Renal cortical epithelial cell (primary cell): ENCODE results near the gene INSIG1. TPM values are rescaled to one million over a fixed set of nuclear protein-coding genes. Genes with fewer than 3 reads are reported as not detected.

Experiments
- DNase-seq: peaks from one replicate; pipeline ENCODE4 v3.0.0-alpha.2; 2011; ENCODE audit warnings: low read depth
- total RNA-seq: library from RNA; depleted of rRNA; stranded (reverse); fragments of >200 nt; gene quantifications from 2 replicates; pipeline ENCODE4 v1.2.3, GENCODE V29; 2014

Gene INSIG1
- total RNA-seq: 33.7 and 734 TPM in 2 replicates

DNA sequence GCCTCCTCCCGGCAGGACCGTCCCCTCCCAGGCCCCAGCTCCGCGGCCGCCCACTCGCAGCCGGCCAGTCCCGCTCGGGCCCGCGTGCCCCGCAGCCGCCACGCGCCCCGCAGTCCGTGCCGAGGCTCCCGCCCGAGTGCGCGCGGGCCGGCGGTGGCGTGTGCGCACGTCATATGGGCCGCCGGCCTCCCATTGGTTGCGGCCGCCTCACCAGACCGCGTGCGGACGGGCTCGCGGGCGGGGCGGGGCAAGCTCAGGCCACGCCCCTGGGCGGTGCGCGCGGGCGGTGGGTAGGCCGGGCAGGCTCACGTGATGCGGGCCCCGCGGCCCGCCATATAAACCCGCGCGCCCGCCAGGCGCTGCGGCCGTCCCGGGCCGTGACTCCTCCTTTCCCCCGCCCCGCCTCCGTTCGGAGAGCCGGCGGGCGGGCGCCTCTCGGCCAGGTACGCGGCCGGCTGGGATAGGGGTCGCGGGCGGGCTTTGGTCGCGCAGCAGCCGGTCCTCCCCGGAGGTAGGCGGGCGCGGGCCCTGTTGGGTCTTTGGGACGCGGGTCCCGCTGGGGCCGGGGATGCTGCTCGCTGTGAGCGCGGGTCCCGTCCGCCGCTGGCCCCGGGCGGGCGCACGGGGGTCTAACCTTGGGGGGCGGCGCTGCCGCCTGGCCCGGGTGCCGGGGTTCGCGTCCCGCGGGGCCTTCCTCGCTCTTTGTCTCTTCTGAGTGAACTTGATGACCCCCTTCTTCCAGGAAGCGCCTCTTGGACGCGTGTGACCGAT is at the start of gene INSIG1:
INSIG1 (plus strand) TSS at position 362 of the 771 bp plus-strand sequence; CDS start at position 770, 408 bp downstream.
- peak; percentile 64 for DNase-seq

DNA sequence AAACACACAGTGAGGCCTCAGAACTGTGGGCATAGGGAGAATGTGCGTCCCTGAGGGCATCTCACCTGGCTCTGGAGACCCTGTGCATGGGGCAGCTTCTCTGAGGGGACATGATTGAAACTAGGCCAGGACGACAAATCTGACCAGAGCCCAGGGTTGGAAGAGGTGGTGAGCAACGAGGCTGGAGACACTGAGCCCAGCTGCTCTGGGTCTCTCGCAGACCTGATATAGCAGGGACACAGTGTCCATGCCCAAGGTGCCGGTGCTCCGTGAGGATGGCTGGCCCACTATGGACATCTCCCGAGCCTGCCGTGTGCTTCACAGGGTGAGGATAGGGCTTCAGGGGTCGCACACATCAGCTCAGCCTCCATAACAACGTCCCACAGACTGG is 49.3 kb upstream of the INSIG1 start:
- no peak for DNase-seq

DNA sequence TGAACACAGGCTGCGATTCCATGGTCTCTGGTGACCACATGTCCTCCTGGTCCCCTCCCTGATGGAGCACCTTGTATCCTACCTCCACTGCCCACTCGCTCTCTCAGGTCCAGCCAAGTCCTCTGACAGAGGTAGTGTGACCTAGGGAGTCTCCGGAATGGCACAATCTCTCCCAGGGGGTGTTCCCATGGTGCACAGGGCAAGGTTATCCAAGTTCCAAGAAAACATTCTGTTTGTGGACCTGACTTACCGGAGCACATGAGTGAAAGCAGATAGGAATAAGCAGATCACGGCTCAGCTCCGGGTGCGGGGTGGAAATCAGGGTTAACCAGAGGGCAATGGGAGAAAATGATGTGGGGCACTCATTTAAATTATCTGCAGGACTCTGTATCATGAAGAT is 45.8 kb upstream of the INSIG1 start:
- no peak for DNase-seq

DNA sequence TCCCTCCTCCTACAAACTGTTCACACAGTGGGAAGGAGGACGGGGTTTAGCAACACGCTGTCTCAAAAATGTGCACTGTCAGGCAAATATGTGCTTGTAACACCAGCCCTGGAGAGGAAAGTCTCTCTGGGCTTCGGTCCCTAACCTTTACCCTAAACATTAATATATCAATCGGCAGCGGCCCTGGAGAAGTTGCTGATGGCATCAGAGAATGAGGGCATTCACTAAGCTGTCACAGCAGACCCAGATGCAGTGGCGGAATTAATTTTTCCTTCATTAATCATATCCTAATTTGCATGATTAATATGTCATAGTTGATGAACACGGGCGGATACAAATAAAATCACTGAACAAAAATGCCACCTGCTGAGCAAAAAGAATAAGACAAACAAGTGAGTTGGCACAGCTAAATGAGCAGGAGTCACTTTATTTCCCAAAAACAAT is 45.2 kb upstream of the INSIG1 start:
- DNase-seq: no peak

DNA sequence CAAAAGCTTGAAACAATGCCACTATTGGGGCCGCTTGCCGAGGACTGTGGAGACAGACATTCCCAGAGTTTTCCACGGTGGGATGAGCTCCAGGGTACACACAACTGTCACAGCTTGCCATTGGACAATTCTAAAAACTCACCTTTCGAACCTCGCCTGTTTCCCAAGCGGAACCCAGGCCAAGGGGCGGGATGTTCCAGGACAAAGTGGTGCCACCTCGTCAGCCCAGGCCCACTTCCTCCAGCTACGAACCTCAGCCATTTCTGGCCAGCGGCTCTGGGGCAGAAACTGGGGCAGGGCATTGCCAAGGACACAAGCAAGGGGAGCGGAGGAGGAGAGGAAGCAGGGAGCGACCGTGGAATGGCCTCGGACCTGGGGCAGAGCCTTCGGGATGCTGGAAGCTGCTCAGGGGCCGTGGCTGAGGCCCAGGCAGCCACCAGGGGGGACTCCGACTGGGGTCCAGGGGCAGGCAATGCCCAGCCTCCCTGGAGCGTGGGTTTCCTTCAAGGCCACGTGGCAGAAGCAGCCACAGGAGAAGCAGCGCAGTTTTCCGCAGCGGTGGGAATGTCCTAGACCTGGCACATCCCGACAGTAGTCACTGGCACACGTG is 44.7 kb upstream of the INSIG1 start:
- no peak for DNase-seq

DNA sequence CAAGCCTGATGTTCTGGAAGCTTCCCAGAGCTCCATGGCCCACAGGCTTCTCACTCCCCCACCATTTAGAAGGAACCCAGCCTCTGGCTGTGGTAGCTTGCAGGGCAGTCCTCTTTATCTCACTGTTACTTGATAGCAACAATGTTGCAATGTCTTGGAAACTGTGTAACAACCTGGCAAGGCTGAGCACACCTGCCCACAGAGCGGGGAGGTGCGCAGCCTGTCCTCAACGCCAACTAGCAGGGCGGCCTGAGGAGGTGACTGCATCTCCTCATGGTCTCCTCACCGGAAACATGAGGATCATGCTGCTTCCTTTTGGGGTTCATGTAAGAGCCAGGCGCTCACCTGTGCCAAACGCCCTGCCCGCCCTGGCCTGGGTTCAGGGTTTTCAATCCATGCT is 43.7 kb upstream of the INSIG1 start:
- no peak for DNase-seq

DNA sequence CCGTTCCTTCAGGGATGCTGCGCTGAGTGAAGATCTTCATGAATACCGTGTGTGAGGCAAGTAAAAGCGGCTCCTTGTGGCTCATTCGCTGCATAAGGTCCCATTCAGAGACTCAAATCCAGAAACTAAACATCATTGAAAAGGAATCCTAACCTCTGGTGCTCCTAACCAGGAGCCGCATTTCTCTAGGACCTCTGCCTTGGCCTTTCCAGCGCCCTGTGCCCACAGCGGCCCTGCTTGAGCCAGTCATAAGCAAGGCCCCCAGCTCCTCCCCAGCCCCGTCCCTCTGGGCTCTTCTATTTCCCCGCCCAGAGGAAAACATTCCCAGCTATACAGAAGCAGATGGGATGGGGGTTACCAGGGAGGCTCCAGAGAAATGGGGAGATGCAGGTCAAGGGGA is 42.6 kb upstream of the INSIG1 start:
- no peak for DNase-seq

DNA sequence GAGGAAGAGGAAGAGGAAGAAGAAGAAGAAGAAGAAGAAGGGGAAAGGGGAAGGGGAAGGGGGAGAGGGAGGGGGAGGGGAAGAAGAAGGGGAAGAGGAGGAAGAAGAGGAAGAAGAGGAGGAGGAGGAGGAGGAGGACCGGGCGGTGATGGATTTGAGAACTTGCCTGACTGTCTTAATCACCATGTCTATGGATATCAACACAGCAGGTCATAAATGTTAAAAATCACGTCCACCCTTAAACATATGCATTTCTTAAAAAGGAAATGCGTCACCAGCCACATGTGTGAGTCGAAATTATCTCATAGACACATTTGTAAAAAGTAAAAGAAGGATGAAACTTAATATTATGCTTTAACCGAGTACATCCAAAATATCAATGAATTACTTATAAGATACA is 42.1 kb upstream of the INSIG1 start:
- DNase-seq: no peak

DNA sequence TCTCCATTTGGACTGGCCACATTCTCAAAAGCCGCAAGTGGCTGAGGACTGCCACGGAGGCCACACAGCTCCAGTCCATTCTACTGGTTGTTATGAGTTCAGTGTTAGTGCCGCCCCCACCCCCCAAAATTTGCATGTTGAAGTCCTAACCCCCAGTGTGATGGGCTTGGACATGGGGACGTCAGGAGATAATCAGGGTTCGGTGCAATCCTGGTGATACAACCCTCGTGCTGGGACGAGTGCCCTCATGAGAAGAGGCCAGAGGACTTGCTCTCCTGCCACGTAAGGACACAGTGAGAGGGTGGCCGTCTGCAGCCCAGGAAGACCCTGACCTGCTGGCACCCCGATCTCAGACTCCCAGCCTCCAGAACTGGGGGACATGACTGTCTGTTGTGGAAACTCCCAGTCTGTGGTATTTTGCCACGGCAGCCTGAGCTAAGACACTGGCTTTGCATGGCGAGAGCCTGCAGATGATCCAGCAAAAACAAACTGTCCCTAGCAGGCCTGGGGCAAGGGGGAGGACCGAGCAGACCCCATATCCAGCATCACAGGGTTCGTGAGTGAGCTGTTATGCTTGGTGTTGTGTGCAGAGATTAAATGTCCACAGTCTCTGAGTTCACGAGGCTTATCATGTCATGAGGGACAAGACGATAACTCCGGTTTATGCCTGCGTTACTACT is 41.5 kb upstream of the INSIG1 start:
- no peak for DNase-seq

DNA sequence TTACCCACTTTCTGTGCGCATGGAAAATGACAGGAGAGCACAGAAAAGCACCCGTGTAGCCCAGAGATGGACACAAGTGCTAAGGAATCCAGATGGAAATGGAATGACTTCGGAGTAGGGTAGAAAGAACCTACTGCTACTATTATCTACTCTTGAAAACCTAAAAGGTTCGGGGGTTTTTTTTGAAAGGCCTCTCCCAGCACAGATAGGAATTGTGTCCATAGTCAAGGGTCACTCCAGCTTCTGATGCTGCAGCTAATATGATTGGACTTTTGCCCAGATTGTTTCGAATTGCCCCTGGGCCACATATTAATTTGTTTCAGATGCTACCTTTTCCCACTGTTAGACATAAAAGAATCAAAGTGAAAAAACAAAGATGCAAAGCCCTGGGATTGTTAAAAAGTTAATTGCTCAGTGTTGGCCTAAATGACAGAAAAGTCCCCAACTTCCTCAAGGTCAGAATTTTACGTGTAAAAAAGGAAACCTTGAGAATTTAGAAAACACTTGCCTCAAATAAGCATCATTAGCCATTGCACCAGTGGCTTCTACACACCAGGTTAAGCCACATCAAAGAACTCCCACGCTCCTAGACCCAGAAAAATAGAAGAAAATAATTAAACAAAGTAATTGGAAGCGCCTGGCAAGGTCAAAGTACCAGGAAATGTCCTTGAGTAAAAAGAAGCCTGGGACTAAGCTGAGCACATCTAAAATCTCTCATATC is 40.8 kb upstream of the INSIG1 start:
- no peak for DNase-seq

DNA sequence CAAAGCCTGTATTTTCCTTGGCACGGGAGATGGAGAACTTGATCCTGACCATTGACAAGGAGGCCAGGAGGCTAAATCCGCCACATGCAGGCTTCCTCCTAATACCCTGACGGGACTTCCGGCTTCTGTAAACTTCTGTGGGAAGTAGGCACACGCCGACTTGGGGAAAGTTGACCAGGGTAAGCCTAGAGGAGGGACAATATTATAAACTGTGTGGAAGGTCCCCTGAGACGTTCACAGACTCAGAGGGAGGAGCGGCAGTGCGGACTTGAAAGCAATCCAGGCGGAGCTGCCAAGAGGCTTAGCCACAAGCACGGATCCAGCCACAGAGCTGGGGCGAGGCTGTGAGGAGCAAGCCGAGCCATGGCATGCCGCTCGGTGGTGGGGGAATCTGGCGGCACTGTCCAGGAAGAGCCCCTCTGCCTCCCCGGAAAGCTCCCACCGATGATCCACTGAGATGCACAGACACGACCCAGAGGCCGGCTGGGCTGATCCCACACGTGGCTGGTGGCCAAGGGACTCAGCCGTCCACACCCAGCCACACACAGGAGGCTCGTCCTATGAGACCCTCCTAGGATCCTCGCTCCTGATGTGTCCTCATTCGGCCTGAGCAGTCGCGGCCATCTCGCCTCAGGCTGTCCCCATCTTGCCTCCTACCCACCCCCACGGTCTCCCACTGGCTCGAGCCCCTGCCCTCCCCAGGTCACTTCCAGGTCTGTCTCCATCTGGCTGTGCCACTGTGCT is 40.0 kb upstream of the INSIG1 start:
- no peak for DNase-seq

DNA sequence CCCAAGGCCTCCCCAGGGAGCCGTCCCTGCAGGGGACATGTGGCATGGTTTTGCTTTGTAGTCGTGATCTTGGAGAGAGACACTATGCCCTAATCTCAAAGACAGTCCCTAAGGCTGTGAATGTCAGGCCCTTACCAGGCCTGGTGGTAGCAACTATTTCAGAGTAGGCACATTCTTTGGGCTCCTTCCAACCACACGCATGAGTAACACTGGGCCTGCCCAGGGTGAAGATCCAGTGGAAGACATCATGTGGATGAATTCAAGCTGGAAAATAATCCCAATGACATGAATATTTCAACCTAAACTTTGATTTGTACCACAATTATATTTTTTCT is 39.5 kb upstream of the INSIG1 start:
- DNase-seq: peak; percentile 84

DNA sequence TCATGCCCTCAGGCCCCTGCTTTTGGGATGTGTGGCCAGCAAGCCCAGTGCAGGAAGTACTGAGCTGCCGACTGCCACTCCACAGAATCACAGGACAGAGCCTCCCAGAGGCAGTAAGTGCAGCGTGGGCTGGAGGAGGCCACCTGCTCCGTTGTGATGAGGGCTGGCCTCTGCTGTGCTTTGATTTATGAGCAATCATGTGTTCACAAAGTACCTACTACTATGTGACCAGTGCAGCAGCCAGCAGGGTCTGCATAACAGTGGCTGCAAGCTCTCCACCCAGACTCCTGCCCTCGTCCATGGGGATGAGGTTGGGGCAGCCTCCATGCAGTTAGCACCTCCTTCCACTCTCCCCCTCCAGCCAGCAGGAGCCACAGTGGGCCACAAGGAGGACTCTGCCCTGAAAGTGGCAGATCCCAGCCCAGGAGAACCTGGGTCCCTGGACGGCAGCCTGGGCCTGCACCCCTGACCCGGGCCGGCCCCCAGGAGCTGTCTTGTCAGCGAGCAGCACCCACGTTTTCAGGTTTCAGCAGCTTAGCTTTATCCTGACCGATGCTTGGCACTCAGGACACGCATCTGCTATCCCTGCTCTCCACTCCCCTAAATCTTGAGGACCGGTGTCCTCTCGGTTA is 37.7 kb upstream of the INSIG1 start:
- DNase-seq: no peak

DNA sequence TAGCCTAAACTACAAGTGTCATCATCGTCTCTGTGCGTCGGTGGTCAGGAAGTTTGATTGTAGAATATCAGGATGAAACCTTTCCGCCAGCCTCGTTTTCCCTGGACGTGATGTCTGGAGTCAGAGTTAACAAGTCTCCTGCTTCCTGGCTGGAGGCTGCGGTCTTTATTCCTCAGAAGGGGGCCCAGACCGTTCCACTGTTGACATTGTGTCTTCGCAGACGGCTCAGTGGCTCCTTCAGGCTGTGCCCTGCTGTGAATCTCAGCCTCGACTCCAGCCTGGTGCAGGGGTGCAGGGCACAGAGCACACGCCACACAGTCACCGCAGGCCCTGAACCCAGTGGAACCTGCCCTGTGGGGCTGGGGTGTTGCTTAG is 37.2 kb upstream of the INSIG1 start:
- DNase-seq: no peak

DNA sequence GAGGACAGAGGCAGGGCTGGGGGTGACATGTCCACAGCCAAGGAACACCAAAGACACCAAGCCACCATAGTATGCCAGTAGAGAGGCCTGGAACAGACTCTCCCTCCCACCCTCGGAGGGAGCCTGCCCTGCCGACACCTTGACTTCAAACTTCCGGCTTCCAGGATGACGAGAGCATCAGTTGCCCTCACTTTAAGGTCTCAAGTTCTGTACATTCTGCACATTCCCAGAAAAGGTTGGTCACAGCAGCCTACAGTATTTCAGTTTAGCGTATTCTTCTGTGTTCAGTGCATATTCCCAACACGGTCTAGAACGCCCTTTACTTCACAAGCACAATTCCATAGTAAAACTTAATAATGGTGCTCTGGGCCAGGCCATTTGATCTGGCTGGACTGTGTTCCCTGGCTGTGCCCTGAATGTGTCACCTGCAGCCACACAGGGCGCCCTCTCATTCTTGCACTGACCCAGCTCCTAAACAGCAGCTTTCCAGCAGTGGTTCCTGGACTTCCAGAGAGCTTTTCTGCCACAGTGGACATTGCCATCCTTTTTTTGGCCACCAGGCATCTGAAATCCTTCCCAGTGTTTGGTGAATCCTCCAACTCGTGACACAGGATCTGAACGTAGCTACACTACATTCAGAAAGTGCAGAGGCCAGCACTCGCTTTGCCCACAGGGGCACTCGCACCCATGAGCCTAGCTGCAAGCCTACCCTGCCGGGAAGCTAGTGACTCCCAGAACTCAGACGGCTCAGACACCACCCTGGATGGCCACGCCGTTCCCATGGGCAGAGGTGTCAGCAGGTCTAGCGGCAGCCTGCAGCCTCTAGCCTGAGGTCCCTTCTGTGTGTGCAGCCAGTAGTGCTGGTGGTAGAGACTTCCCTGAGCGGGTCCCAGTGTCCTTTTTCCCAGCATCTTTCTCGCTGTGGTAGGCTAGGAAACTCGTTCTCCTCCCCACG is 36.4 kb upstream of the INSIG1 start:
- DNase-seq: no peak

DNA sequence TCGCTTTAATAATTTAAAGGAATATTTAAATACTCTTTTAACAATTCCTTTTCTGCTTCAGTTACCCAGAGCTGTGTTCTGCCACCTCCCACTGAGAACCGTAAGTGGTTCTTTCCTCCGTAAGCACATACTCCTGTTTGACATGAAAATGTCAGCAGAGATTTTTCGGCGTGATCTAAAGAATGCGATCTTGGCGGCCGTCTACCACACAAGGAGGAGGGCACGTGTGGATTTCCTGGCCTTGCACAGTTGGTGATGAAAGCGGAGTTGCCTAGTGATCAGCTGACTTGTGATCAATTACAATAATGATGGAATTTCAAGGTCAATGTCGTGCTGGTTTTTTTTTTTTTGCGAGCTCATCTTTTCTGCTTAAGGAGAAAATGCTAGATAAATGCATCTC is 35.6 kb upstream of the INSIG1 start:
- DNase-seq: no peak

DNA sequence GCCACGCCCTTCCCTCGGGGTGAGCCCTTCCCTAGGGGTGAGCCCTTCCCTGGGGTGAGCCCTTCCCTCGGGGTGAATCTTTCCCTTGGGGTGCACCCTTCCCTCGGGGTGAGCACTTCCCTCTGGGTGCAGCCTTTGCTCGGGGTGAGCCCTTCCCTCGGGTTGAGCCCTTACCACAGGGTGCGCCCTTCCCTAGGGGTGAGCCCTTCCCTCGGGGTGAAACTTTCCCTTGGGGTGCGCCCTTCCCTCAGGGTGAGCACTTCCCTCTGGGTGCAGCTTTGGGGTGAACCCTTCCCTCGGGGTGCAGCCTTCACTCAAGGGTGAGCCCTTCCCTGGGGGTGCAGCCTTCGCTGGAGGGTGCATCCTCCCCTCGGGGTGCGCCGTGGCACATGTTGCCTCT is 34.6 kb upstream of the INSIG1 start:
- DNase-seq: no peak

DNA sequence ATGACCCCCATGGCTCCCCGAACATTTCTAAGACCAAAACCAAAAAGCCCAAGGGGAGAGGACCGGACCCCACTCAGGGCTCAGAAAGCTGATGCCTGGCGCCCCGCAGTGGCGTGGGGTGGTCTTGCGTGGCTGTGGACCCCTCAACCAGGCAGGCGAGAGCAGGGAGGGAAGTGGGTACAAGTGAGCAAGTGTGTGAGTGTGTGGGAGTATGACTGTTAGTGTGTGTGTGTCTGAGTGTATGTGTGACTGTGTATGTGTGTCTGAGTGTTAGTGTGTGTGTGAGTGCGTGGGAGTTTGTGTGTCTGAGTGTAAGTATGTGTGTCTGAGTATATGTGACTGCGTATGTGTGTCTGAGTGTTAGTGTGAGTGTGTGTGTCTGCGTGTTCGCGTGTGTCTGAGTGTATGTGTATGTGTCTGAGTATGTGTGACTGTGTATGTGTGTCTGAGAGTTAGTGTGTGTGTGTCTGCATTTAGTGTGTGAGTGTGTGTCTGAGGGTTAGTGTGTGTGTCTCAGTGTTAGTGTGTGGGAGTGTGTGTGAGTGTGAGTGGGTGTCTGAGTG is 34.0 kb upstream of the INSIG1 start:
- no peak for DNase-seq

DNA sequence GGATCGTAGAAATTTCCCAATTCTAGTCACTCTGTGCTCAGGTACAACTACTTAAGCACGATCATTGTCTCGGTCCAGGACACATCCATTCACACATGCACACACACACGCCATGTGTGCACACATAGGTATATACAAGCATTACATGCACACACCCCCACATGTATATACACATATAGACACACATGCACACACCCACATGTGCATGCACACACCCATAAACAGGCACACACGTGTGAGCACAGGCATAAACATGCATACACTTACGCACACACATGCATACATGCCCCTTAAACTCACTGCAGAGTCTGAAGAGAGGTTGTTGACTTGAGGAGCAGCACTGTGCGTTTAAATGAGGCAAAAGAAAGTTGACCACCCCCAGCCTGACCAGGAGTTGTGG is 32.5 kb upstream of the INSIG1 start:
- no peak for DNase-seq

DNA sequence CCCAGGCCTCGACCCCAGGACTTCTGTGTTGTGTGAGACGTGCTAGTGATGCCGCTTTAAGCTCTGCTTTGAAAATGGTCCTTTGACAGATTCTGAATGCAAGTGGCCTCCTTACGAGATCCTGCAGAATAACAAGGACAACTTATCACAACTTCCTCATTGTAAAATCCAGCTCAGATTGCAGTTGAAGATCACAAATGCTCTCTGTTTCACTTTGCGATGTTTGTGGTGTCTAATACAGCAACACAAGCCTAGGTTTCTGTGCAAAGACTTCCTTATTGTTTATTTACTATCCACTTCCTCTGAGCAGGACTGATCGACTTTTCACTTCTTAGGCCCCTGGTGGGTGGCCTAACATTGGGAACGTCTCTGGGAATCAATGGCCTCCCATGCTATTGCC is 31.7 kb upstream of the INSIG1 start:
- DNase-seq: no peak
